ENCODE measurements around the gene SPPL3. TPM values are rescaled to one million over a fixed set of nuclear protein-coding genes. Genes with fewer than 3 reads are reported as not detected.
"Not testable (repeated sequence)": the region's sequence is repeated elsewhere in the genome, so short reads cannot be mapped to it uniquely, and the experiment has no call there.

The SPPL3 gene
- total RNA-seq, 1 donor, result 44.5 TPM

DNA sequence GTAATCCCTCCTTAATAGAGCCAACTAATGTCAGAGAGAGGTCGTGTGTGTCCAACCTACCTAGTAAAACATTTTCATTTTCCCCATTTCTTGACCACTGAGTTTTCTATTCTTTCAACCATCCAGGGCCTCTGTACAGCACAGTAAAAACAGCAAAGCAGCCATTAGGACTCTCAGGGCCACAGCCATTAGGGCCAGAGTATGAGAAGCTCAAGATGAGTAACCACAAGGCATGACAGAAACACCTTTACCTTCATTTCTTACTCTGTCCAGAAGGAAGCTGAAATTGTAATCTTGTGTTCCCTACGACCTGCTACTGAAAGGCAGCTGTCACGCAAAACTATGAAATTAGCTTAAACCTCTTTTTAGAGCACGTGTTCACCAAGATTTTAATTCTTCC lies 2.3 kb downstream of the SPPL3 start:
- Histone ChIP-seq H3K4me1 (ENCODE audit: insufficient read depth, low read length) (peaks cover 38% of the 10 kb centered on the region), H3K4me3 (ENCODE audit: low read length) (no peak overlapping the region), H3K27me3 (ENCODE audit: insufficient read depth, low read length) (no peaks in the 10 kb centered on the region), H3K9me3 (ENCODE audit: low read depth, low read length) (no peaks in the 10 kb centered on the region)

DNA sequence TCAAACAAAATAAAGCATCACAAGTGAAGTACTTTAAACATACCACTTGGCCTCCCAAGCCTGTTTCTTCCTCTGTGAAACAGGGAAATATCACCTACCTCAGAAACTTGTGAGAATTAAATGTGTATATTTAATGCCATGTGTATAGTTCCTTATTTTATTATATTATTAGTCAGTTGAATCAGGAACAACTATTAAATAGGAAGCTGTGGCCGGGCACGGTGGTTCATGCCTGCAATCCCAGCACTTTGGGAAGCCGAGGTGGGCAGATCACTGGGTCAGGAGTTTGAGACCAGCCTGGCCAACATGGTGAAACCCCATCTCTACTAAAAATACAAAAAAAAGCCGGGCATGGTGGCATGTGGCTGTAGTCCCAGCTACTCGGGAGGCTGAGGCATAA lies 3.1 kb downstream of the SPPL3 start:
- H3K4me3 ChIP-seq (ENCODE audit: low read length); H3K27me3 ChIP-seq (ENCODE audit: insufficient read depth, low read length): not testable (repeated sequence)

DNA sequence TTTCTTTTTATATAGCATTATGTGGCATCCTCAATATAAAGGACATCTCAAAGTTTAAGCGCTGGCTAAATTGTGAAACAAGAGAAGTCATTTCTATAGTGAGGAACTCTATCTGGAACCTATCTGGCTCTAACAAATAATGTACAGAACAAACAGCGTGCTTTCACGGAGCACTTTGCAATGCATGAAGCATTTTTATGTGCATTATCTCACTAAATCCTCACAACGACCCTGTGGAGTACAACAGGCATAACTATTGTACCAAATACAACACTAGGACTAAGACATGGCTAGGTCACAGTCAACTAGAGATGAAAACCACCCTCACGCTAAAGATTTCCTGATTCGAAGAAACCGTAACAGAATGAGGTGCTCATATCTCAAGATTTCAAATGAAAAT lies 8.6 kb downstream of the SPPL3 start:
- Histone ChIP-seq H3K4me3 (ENCODE audit: low read length) (no peak overlapping the region), H3K4me1 (ENCODE audit: insufficient read depth, low read length) (peaks cover 22% of the 10 kb centered on the region), H3K27me3 (ENCODE audit: insufficient read depth, low read length) (no peaks in the 10 kb centered on the region), H3K9me3 (ENCODE audit: low read depth, low read length) (no peaks in the 10 kb centered on the region)

More for the DNA sequence above, 3.1 kb downstream of the SPPL3 start:
- H3K4me1 ChIP-seq (ENCODE audit: insufficient read depth, low read length), result peaks cover 38% of the 10 kb centered on the region
- not testable (repeated sequence) for H3K9me3 ChIP-seq (ENCODE audit: low read depth, low read length)

DNA sequence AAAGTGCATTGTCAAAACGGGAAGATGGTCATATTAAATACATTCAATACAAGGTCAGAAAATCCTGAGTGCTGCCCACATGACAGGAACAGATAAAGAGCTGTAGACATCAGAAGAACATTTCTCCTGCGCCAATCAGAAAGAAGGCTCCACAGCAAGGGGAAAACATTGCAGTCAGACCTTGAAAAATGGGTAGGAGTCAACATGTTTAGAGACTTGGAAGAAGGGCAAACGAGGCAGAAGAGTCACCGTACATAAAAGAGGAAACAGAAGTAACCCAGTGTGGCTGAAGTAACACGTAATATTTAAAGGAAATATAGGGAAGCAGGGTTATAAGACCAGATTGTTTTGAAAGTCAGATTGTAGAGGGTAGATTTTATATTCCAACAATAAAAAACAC lies 11.9 kb downstream of the SPPL3 start:
- Histone ChIP-seq H3K9me3 (ENCODE audit: low read depth, low read length) (no peaks in the 10 kb centered on the region), H3K4me3 (ENCODE audit: low read length) (no peak overlapping the region), H3K4me1 (ENCODE audit: insufficient read depth, low read length) (peaks cover 20% of the 10 kb centered on the region), H3K27me3 (ENCODE audit: insufficient read depth, low read length) (no peaks in the 10 kb centered on the region)

DNA sequence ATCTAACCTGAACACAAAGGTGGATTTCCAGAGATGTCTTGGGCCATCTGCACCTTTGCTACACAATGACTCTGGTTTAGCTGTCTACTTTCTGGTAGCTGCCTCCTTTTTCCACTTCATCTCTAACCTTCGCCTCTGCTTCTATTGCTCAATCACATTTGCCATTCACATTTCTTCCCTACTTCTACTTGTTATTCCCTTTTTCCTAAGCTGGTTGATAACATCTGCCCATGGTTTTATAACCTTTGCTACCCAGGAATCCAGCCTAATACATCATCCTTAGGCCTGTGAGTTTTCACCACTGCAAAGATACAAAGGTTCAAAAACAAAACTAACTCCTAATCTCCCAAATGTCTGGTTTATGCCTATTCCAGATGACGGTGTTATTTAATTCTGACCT lies 13.2 kb downstream of the SPPL3 start:
- Histone ChIP-seq H3K9me3 (ENCODE audit: low read depth, low read length) (no peaks in the 10 kb centered on the region), H3K4me1 (ENCODE audit: insufficient read depth, low read length) (peaks cover 33% of the 10 kb centered on the region), H3K27me3 (ENCODE audit: insufficient read depth, low read length) (no peaks in the 10 kb centered on the region), H3K4me3 (ENCODE audit: low read length) (no peak overlapping the region)

DNA sequence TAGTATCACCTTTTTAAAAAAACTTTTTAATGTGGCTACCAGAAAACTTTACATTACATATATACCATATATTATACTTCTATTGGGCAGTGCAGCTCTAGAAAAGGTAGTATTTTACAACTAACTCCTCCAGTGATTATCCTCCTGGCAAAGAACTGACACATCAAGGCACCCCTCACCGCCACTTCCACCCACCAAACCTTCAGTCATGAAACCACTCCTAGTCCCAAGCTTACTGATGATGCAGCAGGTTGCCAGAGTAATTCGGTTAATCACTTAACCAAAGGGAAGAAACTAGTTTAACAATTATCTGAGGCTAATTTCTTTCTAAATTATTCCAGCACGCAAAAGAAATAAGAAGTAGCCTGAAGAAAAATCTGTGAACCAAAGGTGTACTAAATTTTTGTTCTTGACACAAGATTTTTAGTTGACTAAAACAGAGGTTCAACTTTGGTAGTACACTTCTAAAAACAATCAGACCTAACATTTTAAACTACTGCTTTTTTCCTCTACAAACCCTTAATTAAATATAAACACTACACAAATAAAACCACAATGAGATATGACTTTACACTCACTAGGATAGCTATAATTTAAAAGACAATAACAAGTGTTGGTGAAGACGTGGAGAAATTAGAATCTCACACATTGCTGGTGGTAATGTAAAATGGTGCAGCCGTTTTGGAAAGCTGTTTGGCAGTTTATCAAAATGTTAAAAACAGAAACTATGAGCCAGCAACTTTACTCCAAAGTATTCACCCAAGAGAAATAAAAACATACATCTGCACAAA lies 16.7 kb downstream of the SPPL3 start:
- Histone ChIP-seq H3K27me3 (ENCODE audit: insufficient read depth, low read length) (no peaks in the 10 kb centered on the region), H3K4me1 (ENCODE audit: insufficient read depth, low read length) (peaks cover 35% of the 10 kb centered on the region), H3K4me3 (ENCODE audit: low read length) (no peak overlapping the region)

DNA sequence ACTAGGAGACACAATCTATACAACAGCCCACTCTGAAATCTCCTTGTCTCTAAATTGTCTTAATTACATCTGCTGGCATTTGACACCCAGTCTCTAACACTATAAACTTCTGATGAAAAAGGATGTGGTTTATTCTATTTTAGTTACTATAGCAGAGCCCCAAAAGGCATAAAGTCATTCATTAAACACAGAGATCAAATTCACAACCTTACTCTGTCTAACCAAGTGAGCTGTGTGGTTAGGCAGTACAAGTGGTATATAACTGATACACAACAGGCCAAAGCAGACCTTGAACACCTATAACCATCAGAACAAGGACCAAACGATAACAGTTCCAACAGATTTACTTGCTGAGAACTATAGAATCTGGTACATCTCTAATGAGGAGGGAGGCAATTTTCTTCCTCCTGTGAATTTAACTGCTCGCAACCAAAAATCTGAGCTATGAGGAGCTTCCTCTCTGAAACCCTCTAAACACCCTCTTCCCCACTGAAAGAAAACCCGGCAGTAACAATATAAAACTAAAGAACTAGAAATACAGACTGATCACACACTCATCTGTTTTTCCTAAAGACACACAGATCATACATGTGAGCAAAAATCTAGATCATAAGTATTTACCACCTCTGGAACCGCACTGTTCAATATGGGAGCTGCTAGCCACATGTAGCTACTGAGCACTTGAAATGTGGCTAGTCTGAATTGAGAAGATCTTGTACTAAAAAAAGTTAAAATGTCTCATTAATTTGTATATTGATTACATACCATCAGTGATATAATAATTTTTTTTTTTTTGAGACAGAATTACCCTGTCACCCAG lies 17.7 kb downstream of the SPPL3 start:
- peaks cover 27% of the 10 kb centered on the region for H3K4me1 ChIP-seq (ENCODE audit: insufficient read depth, low read length)

More for the DNA sequence above, 16.7 kb downstream of the SPPL3 start:
- no peaks in the 10 kb centered on the region for H3K9me3 ChIP-seq (ENCODE audit: low read depth, low read length)

DNA sequence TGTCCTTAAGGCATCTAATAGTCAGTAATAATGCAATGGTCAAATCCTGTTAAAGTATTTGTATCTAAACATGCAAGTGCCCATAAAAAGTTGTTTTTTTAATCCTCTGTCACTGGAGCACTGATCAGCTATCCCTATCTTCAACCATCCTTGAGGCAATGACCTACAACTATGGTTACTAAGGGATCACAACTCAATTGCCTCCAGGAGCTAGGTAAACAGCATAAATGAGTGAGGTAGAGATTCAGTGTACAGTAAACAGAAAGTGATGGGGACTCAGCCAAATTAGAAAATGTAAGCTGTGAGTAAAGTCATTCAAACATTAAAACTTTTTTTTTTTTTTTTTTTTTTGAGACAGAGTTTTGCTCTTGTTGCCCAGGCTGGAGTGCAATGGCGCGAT lies 18.6 kb downstream of the SPPL3 start:
- Histone ChIP-seq H3K4me3 (ENCODE audit: low read length) (no peak overlapping the region), H3K4me1 (ENCODE audit: insufficient read depth, low read length) (peaks cover 31% of the 10 kb centered on the region)

More for the DNA sequence above, 17.7 kb downstream of the SPPL3 start:
- no peak overlapping the region for H3K4me3 ChIP-seq (ENCODE audit: low read length)
- H3K9me3 ChIP-seq (ENCODE audit: low read depth, low read length), result no peaks in the 10 kb centered on the region
- H3K27me3 ChIP-seq (ENCODE audit: insufficient read depth, low read length), result no peaks in the 10 kb centered on the region

DNA sequence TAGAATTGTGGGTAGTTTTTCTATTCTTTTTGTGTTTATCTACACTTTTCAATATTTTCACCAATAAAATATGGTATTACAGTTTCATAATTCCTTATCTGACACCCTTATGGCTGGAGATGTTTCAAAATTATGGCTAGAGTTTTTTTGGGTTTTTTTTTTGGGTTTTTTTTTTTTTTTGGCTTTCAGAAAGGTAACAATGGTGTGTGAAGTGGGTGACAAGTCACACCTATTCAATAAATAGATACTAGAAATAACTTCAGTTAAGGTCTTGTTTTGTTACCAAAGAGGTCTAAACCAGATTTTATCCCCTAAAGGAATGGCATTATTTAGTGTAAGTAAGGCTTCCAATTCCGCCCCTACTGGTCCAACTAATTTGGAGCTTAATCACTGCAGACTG lies 19.5 kb downstream of the SPPL3 start:
- H3K9me3 ChIP-seq (ENCODE audit: low read depth, low read length), result no peaks in the 10 kb centered on the region
- peaks cover 35% of the 10 kb centered on the region for H3K4me1 ChIP-seq (ENCODE audit: insufficient read depth, low read length)
- H3K27me3 ChIP-seq (ENCODE audit: insufficient read depth, low read length), result no peaks in the 10 kb centered on the region
- no peak overlapping the region for H3K4me3 ChIP-seq (ENCODE audit: low read length)

More for the DNA sequence above, 18.6 kb downstream of the SPPL3 start:
- H3K9me3 ChIP-seq (ENCODE audit: low read depth, low read length), result no peaks in the 10 kb centered on the region
- no peaks in the 10 kb centered on the region for H3K27me3 ChIP-seq (ENCODE audit: insufficient read depth, low read length)

DNA sequence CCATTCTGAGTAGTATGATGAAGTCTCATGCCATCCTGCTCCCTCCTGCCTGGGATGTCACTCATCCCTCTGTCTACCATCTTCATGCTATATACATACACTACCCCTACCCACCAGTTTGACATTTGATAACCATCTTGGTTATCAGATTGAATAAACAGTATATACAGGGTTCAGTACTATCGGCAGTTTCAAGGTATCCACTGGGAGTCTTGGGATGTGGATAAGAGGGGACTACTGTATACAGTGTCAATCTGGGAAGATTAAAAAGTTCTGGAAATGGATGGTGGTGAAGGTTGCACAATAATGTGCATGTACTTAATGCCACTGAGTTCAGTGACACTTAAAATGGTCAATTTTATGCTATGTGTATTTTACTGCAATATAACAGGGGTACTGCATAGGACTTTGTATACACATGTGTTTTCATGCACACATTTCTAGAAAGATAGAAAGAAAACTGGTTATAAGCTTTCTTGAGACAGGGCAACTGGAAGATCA lies 22.1 kb downstream of the SPPL3 start:
- peaks cover 32% of the 10 kb centered on the region for H3K4me1 ChIP-seq (ENCODE audit: insufficient read depth, low read length)
- no peaks in the 10 kb centered on the region for H3K9me3 ChIP-seq (ENCODE audit: low read depth, low read length)
- H3K4me3 ChIP-seq (ENCODE audit: low read length), result no peak overlapping the region
- no peaks in the 10 kb centered on the region for H3K27me3 ChIP-seq (ENCODE audit: insufficient read depth, low read length)

DNA sequence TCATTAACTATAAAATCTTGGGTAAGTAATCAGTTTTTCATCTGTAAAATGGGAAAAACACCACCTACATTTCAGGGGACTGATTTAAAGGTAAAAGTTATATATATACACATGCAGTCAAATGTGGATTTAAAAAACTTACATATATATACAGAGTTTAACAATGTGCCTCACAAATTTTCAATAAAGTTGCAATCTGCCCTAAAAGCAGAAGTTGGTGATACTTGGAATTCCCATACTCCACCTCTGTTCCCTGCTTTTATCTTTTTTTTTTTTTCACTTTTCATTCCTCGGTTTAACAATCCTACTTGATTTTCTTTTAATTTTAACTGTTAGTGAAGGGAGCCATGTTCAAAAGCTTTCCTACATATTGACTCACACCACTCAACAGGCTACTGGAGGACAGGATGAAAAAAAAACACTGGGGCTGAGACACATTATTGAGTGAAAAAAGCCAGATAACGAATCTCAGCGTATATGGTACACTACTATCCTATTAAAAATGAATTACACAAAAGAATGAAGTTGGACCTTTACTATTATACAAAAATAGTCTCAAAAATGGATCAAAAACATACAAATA lies 24.3 kb downstream of the SPPL3 start:
- Histone ChIP-seq H3K9me3 (ENCODE audit: low read depth, low read length) (no peaks in the 10 kb centered on the region), H3K4me1 (ENCODE audit: insufficient read depth, low read length) (peaks cover 17% of the 10 kb centered on the region), H3K27me3 (ENCODE audit: insufficient read depth, low read length) (no peaks in the 10 kb centered on the region), H3K4me3 (ENCODE audit: low read length) (no peak overlapping the region)

DNA sequence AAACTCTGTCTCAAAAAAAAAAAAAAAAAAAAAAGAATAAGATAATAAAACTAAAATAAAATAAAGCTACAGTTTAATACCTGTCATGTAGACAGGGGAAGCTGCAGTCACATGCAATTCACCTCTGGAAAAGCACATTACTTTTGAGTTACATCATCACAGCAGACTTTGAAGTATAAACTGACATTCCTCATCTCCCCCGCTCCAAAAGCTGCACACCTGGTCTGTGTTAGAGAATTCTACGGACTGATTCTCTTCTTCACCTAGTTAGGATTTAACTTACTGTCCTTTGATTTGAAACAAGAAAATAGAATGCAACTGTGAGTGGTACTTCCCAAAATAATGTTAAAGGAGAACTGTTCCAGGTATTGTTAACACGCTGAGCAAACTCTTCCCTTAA lies 25.1 kb downstream of the SPPL3 start:
- Histone ChIP-seq H3K4me1 (ENCODE audit: insufficient read depth, low read length) (peaks cover 24% of the 10 kb centered on the region), H3K4me3 (ENCODE audit: low read length) (no peak overlapping the region), H3K27me3 (ENCODE audit: insufficient read depth, low read length) (no peaks in the 10 kb centered on the region), H3K9me3 (ENCODE audit: low read depth, low read length) (no peaks in the 10 kb centered on the region)

DNA sequence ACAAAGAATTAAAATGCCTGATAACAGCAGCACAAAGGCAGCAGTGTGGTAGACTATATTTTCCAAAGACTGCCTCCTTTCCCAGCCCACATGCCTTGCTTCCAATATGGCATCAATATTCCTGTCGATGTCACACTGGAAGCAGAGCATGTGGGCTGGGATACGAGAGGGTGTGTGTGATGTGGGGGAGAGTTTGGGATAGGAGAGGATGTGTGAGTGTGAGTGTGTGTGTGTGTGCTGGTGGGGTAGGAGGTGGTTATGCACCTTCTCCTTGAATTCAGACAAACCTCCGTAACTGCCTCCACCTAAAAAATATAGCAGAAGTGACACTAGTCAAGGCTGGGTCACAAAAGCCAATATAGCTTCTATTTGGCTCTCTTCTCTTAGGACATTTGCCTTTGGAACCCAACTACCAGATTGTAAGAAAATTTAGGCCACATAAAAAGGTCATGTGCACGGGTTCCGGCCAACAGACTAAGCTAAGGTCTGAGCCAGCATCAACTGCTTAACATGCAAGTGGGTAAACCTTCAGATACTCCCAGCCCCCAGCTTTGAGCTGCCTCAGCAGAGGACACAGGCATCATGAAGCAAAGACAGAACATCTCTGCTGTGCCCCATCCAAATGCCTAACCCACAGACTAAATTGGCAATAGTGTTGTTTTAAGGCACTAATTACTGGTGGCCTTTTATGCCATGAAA lies 29.5 kb downstream of the SPPL3 start:
- Histone ChIP-seq H3K4me1 (ENCODE audit: insufficient read depth, low read length) (peaks cover 32% of the 10 kb centered on the region), H3K27me3 (ENCODE audit: insufficient read depth, low read length) (no peaks in the 10 kb centered on the region), H3K4me3 (ENCODE audit: low read length) (no peak overlapping the region), H3K9me3 (ENCODE audit: low read depth, low read length) (no peaks in the 10 kb centered on the region)

DNA sequence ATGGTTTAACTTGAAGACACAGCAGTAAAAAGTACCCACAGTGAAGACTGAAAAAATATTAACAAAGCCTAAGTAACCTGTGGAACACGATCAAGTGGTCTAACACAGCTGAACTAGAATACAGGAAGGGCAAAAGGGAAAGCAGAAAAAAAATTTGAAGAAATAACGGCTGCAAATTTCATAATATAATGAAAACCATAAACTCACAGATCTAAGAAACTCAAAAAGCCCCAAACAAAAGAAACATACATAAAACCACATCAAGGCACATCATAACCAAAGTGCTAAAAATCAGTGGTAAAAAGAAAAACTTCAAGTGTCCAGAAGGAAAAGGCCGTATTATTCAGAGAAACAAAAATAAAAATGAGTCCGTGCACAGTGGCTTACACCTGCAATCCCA lies 30.9 kb downstream of the SPPL3 start:
- no peaks in the 10 kb centered on the region for H3K27me3 ChIP-seq (ENCODE audit: insufficient read depth, low read length)
- H3K4me1 ChIP-seq (ENCODE audit: insufficient read depth, low read length), result peaks cover 31% of the 10 kb centered on the region
- H3K9me3 ChIP-seq (ENCODE audit: low read depth, low read length), result no peaks in the 10 kb centered on the region
- no peak overlapping the region for H3K4me3 ChIP-seq (ENCODE audit: low read length)

DNA sequence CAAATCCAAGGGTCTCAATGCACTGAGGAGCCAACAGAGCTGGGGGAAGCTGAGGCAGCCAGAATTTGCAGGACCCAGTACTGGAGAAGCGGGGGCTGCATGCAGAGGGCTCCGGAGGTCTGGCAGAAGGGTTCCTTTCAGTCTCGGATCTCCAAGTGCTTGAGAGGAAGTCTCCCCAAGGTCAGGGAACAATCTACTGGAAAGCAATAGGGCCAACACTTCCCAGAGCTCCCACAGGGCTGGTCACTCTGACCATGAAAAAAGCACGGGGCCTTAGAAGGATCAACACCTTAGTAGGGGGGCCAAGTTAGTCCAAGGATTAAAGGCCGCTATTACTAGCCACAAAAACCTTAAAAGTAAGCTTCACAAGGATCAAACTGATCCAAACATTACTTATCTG lies 31.7 kb downstream of the SPPL3 start:
- H3K27me3 ChIP-seq (ENCODE audit: insufficient read depth, low read length), result no peaks in the 10 kb centered on the region
- H3K9me3 ChIP-seq (ENCODE audit: low read depth, low read length), result no peaks in the 10 kb centered on the region
- H3K4me1 ChIP-seq (ENCODE audit: insufficient read depth, low read length), result peaks cover 32% of the 10 kb centered on the region
- no peak overlapping the region for H3K4me3 ChIP-seq (ENCODE audit: low read length)

Data from mononuclear cell (primary cell).